ENCODE measurements around the gene KRTAP5-7.

KRTAP5-7 gene

GRCh38 chr11:71495286-71496230 is 31.5 kb upstream of the KRTAP5-7 start:
- DNase-seq = no peak

- no peak for DNase-seq
These were observed 30.6 kb upstream of the KRTAP5-7 start for GRCh38 chr11:71496421-71496820.

- no peak for DNase-seq
These were observed 29.0 kb upstream of the KRTAP5-7 start for GRCh38 chr11:71498091-71498490.

GRCh38 chr11:71499125-71499524 is 27.9 kb upstream of the KRTAP5-7 start:
- peak in 11 of 58 donors; percentile 6 to 34 (median 13) for DNase-seq

- no peak for DNase-seq
These were observed 27.5 kb upstream of the KRTAP5-7 start for GRCh38 chr11:71499546-71499945.

GRCh38 chr11:71500601-71501021 is 26.5 kb upstream of the KRTAP5-7 start:
- peak in 7 of 58 donors; percentile 4 to 30 (median 17) for DNase-seq

- no peak for DNase-seq
These were observed 25.7 kb upstream of the KRTAP5-7 start for GRCh38 chr11:71501071-71501985.

- no peak for DNase-seq
These were observed 25.0 kb upstream of the KRTAP5-7 start for GRCh38 chr11:71502026-71502425.

- DNase-seq = no peak
These were observed 24.1 kb upstream of the KRTAP5-7 start for GRCh38 chr11:71502871-71503435.

- peak in 1 of 58 donors; percentile 38 for DNase-seq
These were observed 22.5 kb upstream of the KRTAP5-7 start for GRCh38 chr11:71504531-71504930.

- DNase-seq = no peak
These were observed 22.1 kb upstream of the KRTAP5-7 start for GRCh38 chr11:71505001-71505400.

GRCh38 chr11:71505781-71506180 is 21.3 kb upstream of the KRTAP5-7 start:
- DNase-seq = no peak

GRCh38 chr11:71507102-71507501 is 20.0 kb upstream of the KRTAP5-7 start:
- no peak for DNase-seq

GRCh38 chr11:71518506-71519471 is 8.3 kb upstream of the KRTAP5-7 start:
- DNase-seq = no peak

- no peak for DNase-seq
These were observed 7.5 kb upstream of the KRTAP5-7 start for GRCh38 chr11:71519546-71519945.

GRCh38 chr11:71525188-71525937 is 1.7 kb upstream of the KRTAP5-7 start:
- no peak for DNase-seq

GRCh38 chr11:71525938-71526495 is 1.1 kb upstream of the KRTAP5-7 start:
- no peak for DNase-seq

GRCh38 chr11:71527576-71528210 is 626 bp downstream of the KRTAP5-7 start:
- DNase-seq = no peak

- no peak for DNase-seq
These were observed 3.5 kb downstream of the KRTAP5-7 start for GRCh38 chr11:71530602-71531001.

All from anterior cingulate cortex (tissue), 58 donors.